LNCAP (cell line): Measurements from ENCODE around the gene INSRR.

Source experiments
- CTCF ChIP-seq: fragments of 450-650 bp; IDR thresholded peaks from 2 replicates; pipeline ENCODE4 v1.5.1; 2017; ENCODE audit warnings: mild to moderate bottlenecking

Gene INSRR

DNA sequence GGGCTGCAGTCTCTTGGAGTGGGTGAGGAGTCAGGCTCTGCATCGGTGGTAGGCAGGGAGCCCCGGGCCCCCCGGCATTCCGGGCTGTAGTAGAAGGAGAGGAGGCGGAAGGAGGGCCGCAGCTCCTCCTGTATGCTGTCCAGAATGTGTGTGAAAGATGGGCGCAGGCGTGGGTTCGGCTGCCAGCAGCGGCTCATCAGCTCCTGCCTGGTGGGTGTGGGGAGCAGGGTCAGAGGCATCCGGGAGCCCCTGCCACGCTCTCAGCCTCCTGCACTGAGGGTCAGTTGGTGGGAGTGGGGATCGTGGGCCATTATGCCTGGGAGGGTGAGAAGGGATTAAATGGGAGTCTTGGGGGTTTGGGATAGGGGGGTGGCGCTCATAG, 18.0 kb downstream of the INSRR start:
- no peak for TF ChIP-seq CTCF

- no peak for TF ChIP-seq CTCF
Observed at GRCh38 chr1:156840186-156840897, 18.6 kb downstream of the INSRR start.

DNA sequence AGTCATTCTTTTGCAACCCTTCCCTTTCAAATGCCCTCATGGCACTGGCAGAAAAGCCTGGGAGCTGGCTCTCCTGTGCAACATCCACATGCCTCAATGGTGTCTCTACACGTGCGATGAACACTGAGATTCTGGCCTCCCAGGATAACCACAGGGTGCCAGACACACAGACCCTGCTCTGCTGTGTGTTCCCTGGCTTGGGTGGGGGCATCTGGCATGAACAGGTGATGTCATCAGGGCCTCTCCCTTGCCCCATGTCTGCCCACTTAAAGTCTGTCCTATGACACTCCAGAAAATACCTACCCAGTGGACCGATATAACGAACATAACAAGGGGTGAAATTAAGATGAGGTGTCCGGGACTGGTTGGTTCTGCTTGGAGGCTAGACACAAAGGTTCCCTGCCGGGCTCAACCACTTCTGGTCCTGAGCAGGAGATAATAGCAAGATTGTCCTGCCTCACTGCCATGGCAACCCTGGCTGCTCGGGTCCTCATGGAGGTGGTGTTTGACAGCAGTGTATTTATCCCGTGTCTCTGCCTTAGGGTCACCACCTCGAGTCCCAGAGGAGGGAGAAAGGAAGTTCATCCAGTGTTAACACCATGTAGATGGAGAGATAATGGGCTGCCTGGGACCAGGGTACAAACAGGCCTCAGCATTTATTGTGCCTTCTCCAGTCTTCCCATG, 19.3 kb downstream of the INSRR start:
- no peak for TF ChIP-seq CTCF

DNA sequence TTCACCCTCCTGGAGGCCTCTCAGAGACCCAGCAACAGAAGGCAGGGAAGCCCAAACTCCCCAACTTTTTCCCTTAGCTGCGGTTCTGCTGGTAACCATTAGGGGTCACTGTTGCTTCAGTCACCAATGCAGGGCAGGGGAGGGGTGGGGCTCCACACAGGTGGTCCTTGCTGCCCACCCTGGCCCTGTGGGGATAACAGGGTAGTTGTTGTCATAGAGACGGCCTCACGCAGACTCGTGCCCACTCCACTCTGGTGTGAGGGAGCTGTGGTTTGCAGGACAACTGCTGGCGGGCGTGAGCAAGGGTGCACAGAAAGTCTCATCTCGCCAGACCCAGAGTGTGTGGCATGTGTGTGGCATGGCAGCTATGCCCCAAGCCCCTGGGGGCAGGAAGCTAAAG, 19.9 kb downstream of the INSRR start:
- peak; percentile 99 for TF ChIP-seq CTCF

DNA sequence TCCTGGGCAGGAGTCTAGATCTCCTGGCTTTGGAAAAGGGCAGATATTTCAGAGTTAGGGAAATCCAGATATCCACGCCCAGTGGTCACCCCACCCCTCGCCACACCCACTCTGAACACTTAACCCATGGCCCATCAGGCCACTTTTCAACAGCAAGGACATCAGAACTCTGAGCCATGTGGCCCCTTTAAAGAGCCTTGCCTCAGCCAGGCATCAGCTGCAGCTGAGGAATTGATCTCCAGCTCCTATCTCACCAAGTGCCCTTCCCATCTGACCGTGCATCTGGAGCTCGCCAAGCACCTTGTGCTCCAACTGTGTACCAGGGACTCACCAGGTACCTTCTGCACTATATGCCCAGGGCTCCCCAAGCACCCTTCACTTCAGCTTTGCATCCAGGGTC, 22.0 kb downstream of the INSRR start:
- no peak for TF ChIP-seq CTCF

- TF ChIP-seq CTCF = no peak
Observed at GRCh38 chr1:156836041-156836654, 22.8 kb downstream of the INSRR start.

DNA sequence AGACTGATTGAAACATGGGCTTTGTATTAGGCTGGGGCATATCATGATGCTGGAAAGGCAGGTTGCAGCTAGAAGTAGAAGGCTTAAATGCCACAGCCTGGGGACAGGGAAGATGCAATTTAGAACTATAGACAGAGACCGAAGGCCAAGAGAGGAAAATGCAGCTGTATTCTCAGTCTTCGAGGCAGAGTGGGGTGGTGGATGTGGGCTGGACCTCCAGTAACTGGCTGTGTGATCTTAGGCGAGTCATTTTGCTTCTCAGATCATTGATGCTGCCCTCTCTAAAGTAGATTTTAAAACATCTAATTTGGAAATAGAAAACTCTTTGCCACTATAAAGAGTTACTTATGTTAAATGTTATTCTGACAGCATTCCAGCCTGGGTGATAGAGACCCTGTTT, 24.6 kb downstream of the INSRR start:
- no peak for TF ChIP-seq CTCF
